Neuron (in vitro differentiated cells): Measurements from ENCODE around the gene CDH4.

ENCODE experiments used
- H2AFZ ChIP-seq: one replicate; pipeline ENCODE4 v1.6.1; 2013; ENCODE audit warnings: low read depth, mild to moderate bottlenecking, inconsistent platforms, low read length, moderate library complexity
- H3K27me3 ChIP-seq: one replicate; pipeline ENCODE4 v1.6.1; 2013; ENCODE audit warnings: low read length; ENCODE audit not compliant: insufficient read depth
- H3K36me3 ChIP-seq: one replicate; pipeline ENCODE4 v1.6.1; 2013; ENCODE audit warnings: low read length; ENCODE audit not compliant: insufficient read depth
- H3K4me1 ChIP-seq: one replicate; pipeline ENCODE4 v1.6.1; 2013; ENCODE audit warnings: low read length; ENCODE audit not compliant: insufficient read depth
- H3K4me3 ChIP-seq: 2 replicates; pipeline ENCODE4 v1.5.1; 2013; ENCODE audit warnings: mild to moderate bottlenecking, low read length, moderate library complexity
- H3K9me3 ChIP-seq: one replicate; pipeline ENCODE4 v1.6.1; 2013; ENCODE audit warnings: low read length

CDH4 gene

GRCh38 chr20:61682114-61682995 lies 430.3 kb downstream of the CDH4 start:
- Histone ChIP-seq H3K4me1 (peaks cover 10% of the 10 kb centered on the region), H3K4me3 (no peak overlapping the region), H2AFZ (no peak overlapping the region), H3K27me3 (no peaks in the 10 kb centered on the region), H3K9me3 (no peaks in the 10 kb centered on the region), H3K36me3 (no peaks in the 10 kb centered on the region)

GRCh38 chr20:61682996-61683681 lies 431.1 kb downstream of the CDH4 start:
- peaks cover 10% of the 10 kb centered on the region for H3K4me1 ChIP-seq
- no peaks in the 10 kb centered on the region for H3K36me3 ChIP-seq
- no peaks in the 10 kb centered on the region for H3K27me3 ChIP-seq
- H3K9me3 ChIP-seq: no peaks in the 10 kb centered on the region
- H3K4me3 ChIP-seq: no peak overlapping the region
- no peak overlapping the region for H2AFZ ChIP-seq

- Histone ChIP-seq H3K9me3 (no peaks in the 10 kb centered on the region), H3K4me1 (peaks cover 10% of the 10 kb centered on the region), H3K4me3 (no peak overlapping the region), H3K27me3 (no peaks in the 10 kb centered on the region), H2AFZ (no peak overlapping the region), H3K36me3 (no peaks in the 10 kb centered on the region)
These were observed 431.7 kb downstream of the CDH4 start for GRCh38 chr20:61683721-61684120.

GRCh38 chr20:61684136-61684535 lies 432.1 kb downstream of the CDH4 start:
- peaks cover 10% of the 10 kb centered on the region for H3K4me1 ChIP-seq

GRCh38 chr20:61684583-61685235 lies 432.6 kb downstream of the CDH4 start:
- H2AFZ ChIP-seq: no peak overlapping the region
- no peak overlapping the region for H3K4me3 ChIP-seq
- peaks cover 10% of the 10 kb centered on the region for H3K4me1 ChIP-seq
- H3K27me3 ChIP-seq: no peaks in the 10 kb centered on the region
- no peaks in the 10 kb centered on the region for H3K9me3 ChIP-seq
- H3K36me3 ChIP-seq: no peaks in the 10 kb centered on the region

More at GRCh38 chr20:61684136-61684535, 432.1 kb downstream of the CDH4 start:
- Histone ChIP-seq H3K9me3 (no peaks in the 10 kb centered on the region), H2AFZ (no peak overlapping the region), H3K4me3 (no peak overlapping the region), H3K27me3 (no peaks in the 10 kb centered on the region), H3K36me3 (no peaks in the 10 kb centered on the region)

GRCh38 chr20:61685462-61685861 lies 433.4 kb downstream of the CDH4 start:
- Histone ChIP-seq H3K4me1 (peaks cover 4% of the 10 kb centered on the region), H3K9me3 (no peaks in the 10 kb centered on the region), H3K27me3 (no peaks in the 10 kb centered on the region), H2AFZ (no peak overlapping the region), H3K36me3 (no peaks in the 10 kb centered on the region), H3K4me3 (no peak overlapping the region)

- no peaks in the 10 kb centered on the region for H3K4me1 ChIP-seq
- no peak overlapping the region for H3K4me3 ChIP-seq
- no peaks in the 10 kb centered on the region for H3K9me3 ChIP-seq
- no peak overlapping the region for H2AFZ ChIP-seq
- no peaks in the 10 kb centered on the region for H3K27me3 ChIP-seq
- no peaks in the 10 kb centered on the region for H3K36me3 ChIP-seq
These were observed 434.2 kb downstream of the CDH4 start for GRCh38 chr20:61686051-61686936.

GRCh38 chr20:61688411-61688810 lies 436.4 kb downstream of the CDH4 start:
- Histone ChIP-seq H3K36me3 (no peaks in the 10 kb centered on the region), H3K9me3 (no peaks in the 10 kb centered on the region), H3K4me3 (no peak overlapping the region), H2AFZ (no peak overlapping the region), H3K27me3 (no peaks in the 10 kb centered on the region), H3K4me1 (no peaks in the 10 kb centered on the region)

GRCh38 chr20:61690150-61690549 lies 438.1 kb downstream of the CDH4 start:
- Histone ChIP-seq H3K27me3 (no peaks in the 10 kb centered on the region), H3K9me3 (no peaks in the 10 kb centered on the region), H3K4me1 (no peaks in the 10 kb centered on the region), H3K4me3 (no peak overlapping the region), H2AFZ (no peak overlapping the region), H3K36me3 (no peaks in the 10 kb centered on the region)

GRCh38 chr20:61690993-61691838 lies 439.2 kb downstream of the CDH4 start:
- Histone ChIP-seq H3K27me3 (no peaks in the 10 kb centered on the region), H3K36me3 (no peaks in the 10 kb centered on the region), H3K4me3 (no peak overlapping the region), H2AFZ (no peak overlapping the region), H3K4me1 (no peaks in the 10 kb centered on the region), H3K9me3 (no peaks in the 10 kb centered on the region)

- no peak overlapping the region for H2AFZ ChIP-seq
- no peaks in the 10 kb centered on the region for H3K36me3 ChIP-seq
- H3K27me3 ChIP-seq: no peaks in the 10 kb centered on the region
- no peaks in the 10 kb centered on the region for H3K9me3 ChIP-seq
- no peaks in the 10 kb centered on the region for H3K4me1 ChIP-seq
- H3K4me3 ChIP-seq: no peak overlapping the region
These were observed 439.9 kb downstream of the CDH4 start for GRCh38 chr20:61691978-61692377.

- Histone ChIP-seq H3K9me3 (no peaks in the 10 kb centered on the region), H3K4me1 (no peaks in the 10 kb centered on the region)
These were observed 440.4 kb downstream of the CDH4 start for GRCh38 chr20:61692479-61692878.

More at GRCh38 chr20:61692479-61692878, 440.4 kb downstream of the CDH4 start:
- no peak overlapping the region for H2AFZ ChIP-seq
- no peaks in the 10 kb centered on the region for H3K27me3 ChIP-seq
- no peaks in the 10 kb centered on the region for H3K36me3 ChIP-seq
- no peak overlapping the region for H3K4me3 ChIP-seq
